ENCODE results near the gene ZNF138.

GRCh38 chr7:64870656-64871055, 76.4 kb downstream of the ZNF138 start:
- TF ChIP-seq FOXP2 (optimal IDR thresholded peaks at IDR 0.05; ENCODE audit: control extremely low read depth, extremely low read length, insufficient read depth) = no peak
- TF ChIP-seq POLR2AphosphoS5 (IDR thresholded peaks at IDR 0.05; ENCODE audit: borderline replicate concordance, low read depth, low read length) = no peak
- no peak for TF ChIP-seq EZH2 (IDR thresholded peaks at IDR 0.05)
